ENCODE measurements around the gene SLC17A2. TPM values are rescaled to one million over a fixed set of nuclear protein-coding genes. Genes with fewer than 3 reads are reported as not detected.

SLC17A2 gene
- total and polyA plus RNA-seq, 2 of the 8 experiments (the other 6 are each of a cell fraction or from before 2014, with no cell fraction given) = not detected

GRCh38 chr6:25919657-25920056, 10.8 kb downstream of the SLC17A2 start:
- no peak overlapping the region for H3K27ac ChIP-seq (ENCODE audit: low read depth, low read length)
- no peaks in the 10 kb centered on the region for H3K23me2 ChIP-seq (ENCODE audit: low read depth, low read length)
- H4K20me1 ChIP-seq (replicated peaks in 1 of 2; ENCODE audit: control insufficient read depth in 1 of 2, insufficient read depth in 2 of 2, low read length in 2 of 2) = no peaks in the 10 kb centered on the region
- no peak overlapping the region for H3K18ac ChIP-seq (ENCODE audit: extremely low read depth, low read length)
- H3K23ac ChIP-seq (ENCODE audit: insufficient read length) = no peak overlapping the region
- 95% methylated on average over 1 of the region's 5 CpGs; no CpG with 5 or more reads in 1 of the 2 experiments for WGBS, 2 experiments (ENCODE audit: extremely low coverage in 1 of 2, insufficient coverage in 1 of 2, insufficient read length in 1 of 2, insufficient replicate concordance in 2 of 2, low coverage in 1 of 2, low lambda C conversion rate in 2 of 2, missing lambda C conversion rate in 1 of 2)
- H3K27me3 ChIP-seq (replicated peaks in 1 of 4; ENCODE audit: control insufficient read depth in 3 of 4, extremely low read depth in 1 of 4, insufficient read depth in 3 of 4, low read length in 3 of 4) = no peaks in the 10 kb centered on the region
- H4K5ac ChIP-seq (ENCODE audit: insufficient read length, low read depth, low read length) = no peak overlapping the region
- no peak overlapping the region for H4K8ac ChIP-seq (ENCODE audit: extremely low read depth, insufficient read depth, low read length)
- no peak overlapping the region for H2AK5ac ChIP-seq (ENCODE audit: low read depth, low read length)
- no peaks in the 10 kb centered on the region for H3K79me1 ChIP-seq (ENCODE audit: low read depth, low read length)
- H3K9ac ChIP-seq (replicated peaks in 1 of 4; ENCODE audit: extremely low read depth in 1 of 4, low read depth in 3 of 4, low read length in 3 of 4) = no peak overlapping the region
- H2BK5ac ChIP-seq (ENCODE audit: low read depth, low read length) = no peak overlapping the region
- no peak overlapping the region for H2BK12ac ChIP-seq (ENCODE audit: low read depth, low read length)
- FAIRE-seq = no peak
- H3K4ac ChIP-seq (replicated peaks; ENCODE audit: insufficient read length, low read depth, low read length) = no peak overlapping the region
- no peak overlapping the region for H4K91ac ChIP-seq (replicated peaks; ENCODE audit: insufficient read length, low read length)
- no peak overlapping the region for H3K56ac ChIP-seq (replicated peaks; ENCODE audit: insufficient read length, low read depth, low read length)
- DNase-seq (ENCODE audit: low read depth in 1 of 2, low spot score in 2 of 2) = no peak
- H2BK20ac ChIP-seq (ENCODE audit: low read length) = no peak overlapping the region
- H3K79me2 ChIP-seq (ENCODE audit: control insufficient read depth in 1 of 2, insufficient read depth in 2 of 2, low read length in 2 of 2) = no peaks in the 10 kb centered on the region
- H3K4me2 ChIP-seq (ENCODE audit: insufficient read depth in 1 of 2, low read depth in 2 of 2, low read length in 2 of 2) = no peak overlapping the region
- H3K14ac ChIP-seq (ENCODE audit: insufficient read length) = no peak overlapping the region
- ChIA-PET POLR2A (ENCODE audit: partially characterized antibody) (no interaction called here), CTCF (ENCODE audit: partially characterized antibody) (interaction anchor here (0.6 to 1.3 kb wide), 3 partner anchors 35 to 84 kb away, joined by 3 to 4 read pairs (median 3); no protein-coding TSS in a partner anchor)
- H2AFZ ChIP-seq (ENCODE audit: low read length) = peak overlapping the region; percentile 52; the same call in 1 of the 2 replicates
- no peaks in the 10 kb centered on the region for H3K9me3 ChIP-seq (ENCODE audit: insufficient read depth in 2 of 2, low read depth in 1 of 2, low read length in 1 of 2)
- no peak overlapping the region for H3K4me3 ChIP-seq (ENCODE audit: extremely low read depth in 1 of 4, insufficient read depth in 2 of 4, low read depth in 3 of 4, low read length in 4 of 4)
- H2BK120ac ChIP-seq (replicated peaks; ENCODE audit: low read depth, low read length) = no peak overlapping the region
- no peaks in the 10 kb centered on the region for H3K4me1 ChIP-seq (replicated peaks in 1 of 4; ENCODE audit: control insufficient read depth in 3 of 4, insufficient read depth in 4 of 4, low read length in 3 of 4)
- H3K36me3 ChIP-seq (ENCODE audit: control insufficient read depth in 2 of 4, insufficient read depth in 4 of 4, low read length in 3 of 4) = no peaks in the 10 kb centered on the region
- H2BK15ac ChIP-seq (ENCODE audit: low read length) = no peak overlapping the region
- TF ChIP-seq JUND (IDR thresholded peaks at IDR 0.05; ENCODE audit: low read length) = no peak
- no peak for TF ChIP-seq HDAC2 (IDR thresholded peaks at IDR 0.05; ENCODE audit: borderline replicate concordance in 1 of 2, low read depth in 2 of 2, low read length in 2 of 2)
- TF ChIP-seq EZH2 (IDR thresholded peaks at IDR 0.05; ENCODE audit: low read depth, low read length, severe bottlenecking) = no peak
- TF ChIP-seq SAP30 (IDR thresholded peaks at IDR 0.05; ENCODE audit: insufficient read depth, insufficient replicate concordance, low read length) = no peak
- TF ChIP-seq CHD2 (IDR thresholded peaks at IDR 0.05; ENCODE audit: low read length) = no peak
- no peak for TF ChIP-seq EGR1 (IDR thresholded peaks at IDR 0.05; ENCODE audit: borderline replicate concordance, low read depth, low read length)
- TF ChIP-seq POLR2A (IDR thresholded peaks at IDR 0.05; ENCODE audit: control extremely low read depth in 1 of 2, low read depth in 2 of 2, low read length in 2 of 2) = no peak
- no peak for TF ChIP-seq POU5F1 (IDR thresholded peaks at IDR 0.05; ENCODE audit: low read depth, low read length)
- TF ChIP-seq SIX5 (IDR thresholded peaks at IDR 0.05; ENCODE audit: low read depth, low read length) = no peak
- no peak for TF ChIP-seq TEAD4 (IDR thresholded peaks at IDR 0.05; ENCODE audit: low read depth, low read length)
- TF ChIP-seq KDM5A (IDR thresholded peaks at IDR 0.05; ENCODE audit: low read length) = no peak
- no peak for TF ChIP-seq PHF8 (conservative IDR thresholded peaks at IDR 0.05; ENCODE audit: low read depth, low read length)
- no peak for TF ChIP-seq KDM4A (IDR thresholded peaks at IDR 0.05; ENCODE audit: low read depth, low read length, severe bottlenecking)
- TF ChIP-seq SUZ12 (IDR thresholded peaks at IDR 0.05; ENCODE audit: low read length) = no peak
- no peak for TF ChIP-seq EP300 (IDR thresholded peaks at IDR 0.05; ENCODE audit: borderline replicate concordance in 1 of 2, low read depth in 2 of 2, low read length in 2 of 2)

All from H1 (cell line).